Progenitor cell of endocrine pancreas (in vitro differentiated cells): ENCODE data around the gene FARS2. TPM values are rescaled to one million over a fixed set of nuclear protein-coding genes. Genes with fewer than 3 reads are reported as not detected.

ENCODE experiments used
- DNase-seq: peaks from one replicate; pipeline ENCODE4 v3.0.0; 2021; ENCODE audit warnings: low spot score; ENCODE audit not compliant: unreplicated experiment
- H3K27ac Mint-ChIP-seq: 2 replicates; pipeline ENCODE4 v1.8.0; 2021; ENCODE audit warnings: mild to moderate bottlenecking, moderate library complexity, mixed read lengths
- H3K27me3 Mint-ChIP-seq: 2 replicates; pipeline ENCODE4 v1.8.0; 2021; ENCODE audit warnings: mixed read lengths
- H3K36me3 Mint-ChIP-seq: 2 replicates; pipeline ENCODE4 v1.8.0; 2022; ENCODE audit warnings: mixed read lengths; ENCODE audit not compliant: insufficient read depth
- H3K4me1 Mint-ChIP-seq: 2 replicates; pipeline ENCODE4 v1.8.0; 2021; ENCODE audit warnings: low read depth, mixed read lengths
- H3K4me3 Mint-ChIP-seq: 2 replicates; pipeline ENCODE4 v1.8.0; 2021; ENCODE audit warnings: low read depth, mild to moderate bottlenecking, moderate library complexity, mixed read lengths
- H3K9me3 Mint-ChIP-seq: 2 replicates; pipeline ENCODE4 v1.8.0; 2021; ENCODE audit warnings: low read depth, mixed read lengths
- total RNA-seq: library from RNA; stranded (reverse); gene quantifications from 2 replicates; pipeline ENCODE4 v1.2.1, GENCODE V29; 2021
- TF ChIP-seq, protein P1 (sequence below): fragments of 200-600 bp; sonication (generic); IDR thresholded peaks from one replicate; pipeline ENCODE4 v1.5.0; 2021; ENCODE audit warnings: antibody characterized with exemption, mild to moderate bottlenecking; ENCODE audit not compliant: unreplicated experiment

Gene FARS2
- total RNA-seq, 1 donor from 2014 or later, result 20.8 TPM

DNA sequence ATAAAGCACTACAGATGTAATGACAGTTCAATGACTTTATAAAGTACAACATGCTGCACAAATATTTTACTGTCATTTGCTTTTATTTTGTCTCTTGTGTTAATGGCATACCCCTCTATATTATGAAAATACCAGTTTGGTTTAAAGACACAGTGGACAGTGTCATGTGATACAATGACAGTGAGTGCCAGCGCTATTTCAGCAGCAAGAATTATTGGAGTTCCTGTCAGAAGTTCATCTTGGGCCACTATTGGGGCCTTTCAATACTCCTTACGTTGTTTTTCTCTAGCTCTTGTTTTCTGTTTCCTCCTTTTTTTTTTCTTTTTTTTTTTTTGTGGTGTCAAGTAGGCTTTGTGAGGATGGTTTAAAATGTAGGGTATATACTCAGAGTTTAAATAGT is 232.5 kb downstream of the FARS2 start:
- Mint-ChIP-seq H3K4me3 (no peak overlapping the region), H3K27me3 (no peaks in the 10 kb centered on the region), H3K4me1 (no peaks in the 10 kb centered on the region), H3K27ac (no peak overlapping the region), H3K36me3 (no peaks in the 10 kb centered on the region), H3K9me3 (no peaks in the 10 kb centered on the region)
- DNase-seq, result no peak
- TF ChIP-seq, protein P1, sequence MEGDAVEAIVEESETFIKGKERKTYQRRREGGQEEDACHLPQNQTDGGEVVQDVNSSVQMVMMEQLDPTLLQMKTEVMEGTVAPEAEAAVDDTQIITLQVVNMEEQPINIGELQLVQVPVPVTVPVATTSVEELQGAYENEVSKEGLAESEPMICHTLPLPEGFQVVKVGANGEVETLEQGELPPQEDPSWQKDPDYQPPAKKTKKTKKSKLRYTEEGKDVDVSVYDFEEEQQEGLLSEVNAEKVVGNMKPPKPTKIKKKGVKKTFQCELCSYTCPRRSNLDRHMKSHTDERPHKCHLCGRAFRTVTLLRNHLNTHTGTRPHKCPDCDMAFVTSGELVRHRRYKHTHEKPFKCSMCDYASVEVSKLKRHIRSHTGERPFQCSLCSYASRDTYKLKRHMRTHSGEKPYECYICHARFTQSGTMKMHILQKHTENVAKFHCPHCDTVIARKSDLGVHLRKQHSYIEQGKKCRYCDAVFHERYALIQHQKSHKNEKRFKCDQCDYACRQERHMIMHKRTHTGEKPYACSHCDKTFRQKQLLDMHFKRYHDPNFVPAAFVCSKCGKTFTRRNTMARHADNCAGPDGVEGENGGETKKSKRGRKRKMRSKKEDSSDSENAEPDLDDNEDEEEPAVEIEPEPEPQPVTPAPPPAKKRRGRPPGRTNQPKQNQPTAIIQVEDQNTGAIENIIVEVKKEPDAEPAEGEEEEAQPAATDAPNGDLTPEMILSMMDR, result no peak

GRCh38 chr6:5497896-5498578 is 236.7 kb downstream of the FARS2 start:
- TF ChIP-seq, protein P1, result no peak
- Mint-ChIP-seq H3K27me3 (no peaks in the 10 kb centered on the region), H3K9me3 (no peaks in the 10 kb centered on the region), H3K27ac (no peak overlapping the region), H3K4me1 (peaks cover 9% of the 10 kb centered on the region), H3K36me3 (no peaks in the 10 kb centered on the region), H3K4me3 (no peak overlapping the region)
- no peak for DNase-seq

DNA sequence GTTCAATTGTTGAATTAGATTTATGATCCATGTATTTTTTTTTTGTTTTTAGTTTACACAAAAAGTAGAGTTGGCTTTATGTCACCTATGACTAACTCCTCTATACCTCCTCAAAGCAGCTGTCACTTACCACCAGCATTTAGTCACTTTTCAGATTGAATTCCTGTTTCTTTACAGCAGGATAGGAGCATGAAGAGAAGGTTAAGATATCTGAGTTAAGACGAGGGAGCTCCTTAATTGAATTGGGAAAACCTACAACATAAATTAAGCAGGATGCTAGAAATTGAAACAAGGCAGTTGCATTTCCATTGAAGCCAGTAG is 237.2 kb downstream of the FARS2 start:
- H3K27me3 Mint-ChIP-seq, result no peaks in the 10 kb centered on the region
- no peak for DNase-seq
- no peaks in the 10 kb centered on the region for H3K36me3 Mint-ChIP-seq
- no peak overlapping the region for H3K4me3 Mint-ChIP-seq
- H3K4me1 Mint-ChIP-seq, result peaks cover 9% of the 10 kb centered on the region
- H3K27ac Mint-ChIP-seq, result no peak overlapping the region
- TF ChIP-seq, protein P1, result no peak
- H3K9me3 Mint-ChIP-seq, result no peaks in the 10 kb centered on the region

DNA sequence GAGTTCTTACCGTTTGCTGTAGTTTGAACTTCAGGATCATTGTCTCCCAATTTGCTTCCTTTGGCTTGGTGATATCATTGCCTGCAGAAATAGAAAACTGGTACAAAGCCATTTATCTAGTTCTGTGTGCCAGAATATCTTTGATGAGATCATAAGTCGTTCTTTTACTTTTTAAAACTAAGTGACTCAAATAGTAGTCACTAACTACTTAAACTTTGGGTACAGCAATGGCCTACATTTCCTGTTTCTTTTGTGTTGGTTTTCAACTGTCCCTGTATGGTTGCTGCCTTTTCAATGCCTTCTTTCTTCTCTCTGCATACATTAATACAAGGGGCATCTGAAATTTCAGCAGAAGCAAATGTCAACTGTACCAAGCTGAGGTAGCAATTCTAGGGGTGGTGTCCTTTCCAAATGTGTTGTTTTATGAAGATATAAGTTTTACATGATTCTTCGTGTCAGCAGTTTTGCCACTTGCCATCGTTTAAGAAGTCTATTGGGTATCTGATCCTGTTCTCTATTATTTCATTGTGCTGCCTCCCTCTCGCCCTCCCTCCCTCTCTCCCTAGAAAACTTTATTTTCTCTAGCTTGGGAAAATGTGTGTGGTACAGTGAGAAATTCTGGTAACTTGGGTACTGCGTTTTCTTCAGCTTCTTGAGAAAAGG is 238.5 kb downstream of the FARS2 start:
- H3K4me1 Mint-ChIP-seq, result peaks cover 9% of the 10 kb centered on the region
- no peak overlapping the region for H3K4me3 Mint-ChIP-seq
- no peaks in the 10 kb centered on the region for H3K9me3 Mint-ChIP-seq
- DNase-seq, result no peak
- H3K36me3 Mint-ChIP-seq, result no peaks in the 10 kb centered on the region
- H3K27me3 Mint-ChIP-seq, result no peaks in the 10 kb centered on the region
- no peak overlapping the region for H3K27ac Mint-ChIP-seq
- TF ChIP-seq, protein P1, result no peak

DNA sequence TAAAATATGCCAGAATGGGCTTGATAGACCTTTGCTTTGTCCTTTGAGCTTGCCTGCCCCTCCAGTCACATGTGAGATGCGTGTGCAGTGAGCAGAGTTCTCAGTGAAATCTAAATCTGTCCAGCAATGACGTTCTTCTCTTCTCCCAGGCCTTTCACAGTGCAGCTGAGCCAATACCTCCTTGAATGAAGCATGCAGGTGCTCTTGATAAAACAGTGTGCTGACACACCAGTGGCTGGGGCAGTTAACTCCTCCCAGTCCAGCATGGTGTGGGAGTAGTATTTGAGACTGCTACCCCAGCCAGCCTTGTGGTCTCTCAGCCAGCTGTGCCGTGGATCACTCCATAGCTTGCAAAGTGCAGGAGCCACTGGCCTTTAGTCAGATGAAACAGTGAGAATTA is 240.5 kb downstream of the FARS2 start:
- Mint-ChIP-seq H3K4me1 (peaks cover 9% of the 10 kb centered on the region), H3K36me3 (no peaks in the 10 kb centered on the region), H3K27me3 (no peaks in the 10 kb centered on the region), H3K4me3 (no peak overlapping the region), H3K9me3 (no peaks in the 10 kb centered on the region), H3K27ac (peak overlapping the region; percentile 3)
- peak; percentile 20 for DNase-seq
- TF ChIP-seq, protein P1, result no peak
